Body of pancreas (tissue), 4 donors: ENCODE data around the gene RINT1.

Source experiments
- CTCF ChIP-seq, 7 experiments: fragments of 450-650 bp in 4 of 7; fragments of 200-600 bp in 3 of 7; sonication (generic) in 3 of 7; IDR thresholded peaks; one replicate each; pipeline ENCODE4 v1.5.1; 2016 to 2019; ENCODE audit warnings: antibody characterized with exemption in 7 of 7
- POLR2A ChIP-seq, 3 donors: fragments of 450-650 bp; IDR thresholded peaks; one replicate each; pipeline ENCODE4 v1.6.1; 2016; ENCODE audit warnings: antibody characterized with exemption in 3 of 3, mild to moderate bottlenecking in 2 of 3

- TF ChIP-seq POLR2A (IDR thresholded peaks at IDR 0.05) (no peak), CTCF (IDR thresholded peaks at IDR 0.05) (peak in 4 of 7 experiments; percentile 32 to 39 (median 36))
Observed at GRCh38 chr7:105487579-105488571, 44.1 kb upstream of the RINT1 start.
